Activated naive CD4-positive, alpha-beta T cell (primary cell): ENCODE measurements around the gene COL4A6.
"Not testable (repeated sequence)": the region's sequence is repeated elsewhere in the genome, so short reads cannot be mapped to it uniquely, and the experiment has no call there.

Experiments used
- DNase-seq, 4 experiments: peaks; one replicate each; lab custom pipeline; 2025; lab: John Stamatoyannopoulos, UW

COL4A6 gene

GRCh38 chrX:108399418-108400165 is 38.6 kb downstream of the COL4A6 start:
- no peak for DNase-seq

- no peak for DNase-seq
Observed at GRCh38 chrX:108397627-108398391, 40.4 kb downstream of the COL4A6 start.

- no peak for DNase-seq
Observed at GRCh38 chrX:108396986-108397385, 41.2 kb downstream of the COL4A6 start.

- DNase-seq = no peak
Observed at GRCh38 chrX:108396188-108396891, 41.9 kb downstream of the COL4A6 start.

- DNase-seq = not testable (repeated sequence)
Observed at GRCh38 chrX:108390976-108391717, 47.1 kb downstream of the COL4A6 start.

GRCh38 chrX:108384783-108385182 is 53.4 kb downstream of the COL4A6 start:
- DNase-seq = no peak

- no peak for DNase-seq
Observed at GRCh38 chrX:108380222-108380621, 58.0 kb downstream of the COL4A6 start.

- DNase-seq = not testable (repeated sequence)
Observed at GRCh38 chrX:108376821-108377220, 61.4 kb downstream of the COL4A6 start.

GRCh38 chrX:108375591-108375990 is 62.6 kb downstream of the COL4A6 start:
- DNase-seq = not testable (repeated sequence)

GRCh38 chrX:108366644-108367406 is 71.4 kb downstream of the COL4A6 start:
- DNase-seq = no peak

GRCh38 chrX:108362026-108362425 is 76.2 kb downstream of the COL4A6 start:
- DNase-seq = no peak

GRCh38 chrX:108361316-108361715 is 76.9 kb downstream of the COL4A6 start:
- DNase-seq = no peak

- no peak for DNase-seq
Observed at GRCh38 chrX:108359806-108360602, 78.2 kb downstream of the COL4A6 start.

GRCh38 chrX:108353452-108353851 is 84.8 kb downstream of the COL4A6 start:
- no peak for DNase-seq

- no peak for DNase-seq
Observed at GRCh38 chrX:108349210-108349609, 89.0 kb downstream of the COL4A6 start.

- no peak for DNase-seq
Observed at GRCh38 chrX:108348525-108348924, 89.7 kb downstream of the COL4A6 start.

GRCh38 chrX:108347800-108348199 is 90.4 kb downstream of the COL4A6 start:
- no peak for DNase-seq

- no peak for DNase-seq
Observed at GRCh38 chrX:108344216-108344615, 94.0 kb downstream of the COL4A6 start.

- no peak for DNase-seq
Observed at GRCh38 chrX:108341947-108342346, 96.3 kb downstream of the COL4A6 start.

- no peak for DNase-seq
Observed at GRCh38 chrX:108332281-108332680, 105.9 kb downstream of the COL4A6 start.
